Measurements from ENCODE around the gene PROX2.

The PROX2 gene

GRCh38 chr14:74846968-74847665, 28.8 kb downstream of the PROX2 start:
- DNase-seq (ENCODE audit: low read depth): no peak

- peak; percentile 76 for DNase-seq (ENCODE audit: low read depth)
Observed at GRCh38 chr14:74846168-74846567, 29.8 kb downstream of the PROX2 start.

DNA sequence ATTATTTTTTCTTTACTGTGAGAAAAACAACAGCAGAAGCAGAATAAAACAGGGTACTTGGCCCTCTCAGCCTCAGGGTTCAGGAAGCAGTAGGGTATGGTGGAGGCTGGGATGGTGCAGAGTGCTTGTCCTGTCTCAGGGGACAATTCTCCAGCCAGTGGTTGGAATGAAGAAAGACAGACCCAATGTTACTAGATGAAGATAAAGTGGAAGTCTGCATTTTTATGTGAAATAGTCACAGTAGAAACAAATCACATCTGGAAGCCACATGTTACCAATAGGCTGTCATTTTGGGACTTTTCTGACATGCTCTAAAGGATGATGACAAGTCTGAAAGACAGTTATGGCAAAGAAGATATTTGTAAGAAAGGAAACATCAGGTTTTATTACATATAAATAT, 32.3 kb downstream of the PROX2 start:
- peak; percentile 64 for DNase-seq (ENCODE audit: low read depth)

- DNase-seq (ENCODE audit: low read depth): no peak
Observed at GRCh38 chr14:74841230-74842207, 34.4 kb downstream of the PROX2 start.

- DNase-seq (ENCODE audit: low read depth): no peak
Observed at GRCh38 chr14:74840603-74841030, 35.3 kb downstream of the PROX2 start.

GRCh38 chr14:74838166-74838565, 37.8 kb downstream of the PROX2 start:
- DNase-seq (ENCODE audit: low read depth): no peak

DNA sequence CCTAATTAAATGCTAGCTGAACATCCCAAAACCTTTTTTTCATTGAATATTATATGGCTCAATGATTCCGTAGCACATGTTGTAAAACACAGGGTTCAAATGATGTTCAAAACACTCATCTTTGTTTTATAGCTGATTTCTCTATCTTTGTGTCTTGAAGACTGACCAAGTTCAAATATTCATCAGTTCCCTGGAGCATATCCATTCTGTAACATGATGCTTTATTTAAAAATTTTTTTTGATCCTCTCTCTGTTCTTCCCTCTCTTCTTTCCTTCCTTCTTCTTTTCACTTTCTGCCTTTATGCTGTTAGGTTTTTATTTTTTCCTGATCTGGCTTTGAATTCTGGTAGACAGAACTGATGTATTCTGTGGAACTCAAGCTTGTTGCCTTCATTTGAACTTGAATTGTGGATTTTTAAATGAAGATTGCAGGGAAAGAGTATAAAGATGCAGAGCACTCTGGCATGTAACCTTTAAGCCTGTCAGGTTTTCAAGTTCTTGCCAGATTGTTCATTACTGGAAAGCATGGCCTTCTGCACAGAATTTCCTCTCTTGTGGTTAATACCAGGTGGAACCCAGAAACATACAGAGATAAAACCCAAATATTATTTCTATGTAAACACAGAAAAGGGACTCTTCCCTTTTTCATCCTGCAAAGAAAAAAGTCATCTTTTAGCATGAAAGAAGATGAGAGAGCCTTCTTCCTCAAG, 39.5 kb downstream of the PROX2 start:
- DNase-seq (ENCODE audit: low read depth): no peak

DNA sequence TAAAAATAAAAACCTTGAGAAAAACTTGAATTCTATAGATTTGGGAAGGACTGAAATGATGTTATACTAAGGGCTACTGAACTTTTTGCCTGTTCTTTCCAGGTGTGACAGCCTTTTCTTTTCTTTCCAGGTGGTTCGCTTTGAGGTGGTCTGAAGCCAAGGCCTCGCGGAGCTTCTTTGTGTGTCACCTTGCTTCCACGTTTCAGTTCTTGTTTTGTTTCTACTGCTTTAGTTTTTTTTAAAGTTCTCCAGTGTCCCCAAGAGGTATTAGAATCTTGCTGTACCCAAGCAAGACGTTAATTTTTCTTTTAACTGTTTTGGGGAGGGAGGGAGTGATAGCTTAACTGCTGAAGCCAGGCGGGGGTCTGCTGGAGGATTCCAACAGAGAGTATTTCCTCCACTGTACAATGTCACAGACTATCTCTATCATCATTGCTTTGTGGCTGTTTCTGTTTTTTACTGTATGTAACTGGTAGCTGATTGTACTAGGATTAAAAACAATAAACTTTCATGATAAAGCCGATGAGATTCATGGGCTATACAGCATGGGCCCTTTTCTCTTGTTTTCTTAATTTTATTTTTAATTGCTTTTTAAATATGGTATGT, 40.2 kb downstream of the PROX2 start:
- no peak for DNase-seq (ENCODE audit: low read depth)

GRCh38 chr14:74834692-74835392, 41.1 kb downstream of the PROX2 start:
- no peak for DNase-seq (ENCODE audit: low read depth)

DNA sequence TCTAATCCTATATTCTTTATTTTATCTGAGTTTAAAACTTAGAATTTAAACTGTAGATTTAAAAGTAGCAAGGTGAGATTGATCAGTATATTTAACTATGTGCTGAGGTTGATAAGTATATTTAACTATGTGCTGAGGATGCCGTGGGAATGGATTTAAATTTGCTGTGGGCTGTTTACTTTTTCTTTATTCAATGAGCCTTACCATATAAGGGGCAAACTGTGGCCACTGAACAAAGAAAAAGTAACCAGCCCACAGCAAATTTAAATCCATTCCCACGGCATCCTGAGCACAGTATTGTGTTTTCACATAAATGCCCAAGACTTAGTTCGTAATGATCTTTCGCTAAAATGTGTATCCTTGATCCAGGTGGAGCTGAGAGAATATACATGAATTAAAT, 43.1 kb downstream of the PROX2 start:
- DNase-seq (ENCODE audit: low read depth): no peak

DNA sequence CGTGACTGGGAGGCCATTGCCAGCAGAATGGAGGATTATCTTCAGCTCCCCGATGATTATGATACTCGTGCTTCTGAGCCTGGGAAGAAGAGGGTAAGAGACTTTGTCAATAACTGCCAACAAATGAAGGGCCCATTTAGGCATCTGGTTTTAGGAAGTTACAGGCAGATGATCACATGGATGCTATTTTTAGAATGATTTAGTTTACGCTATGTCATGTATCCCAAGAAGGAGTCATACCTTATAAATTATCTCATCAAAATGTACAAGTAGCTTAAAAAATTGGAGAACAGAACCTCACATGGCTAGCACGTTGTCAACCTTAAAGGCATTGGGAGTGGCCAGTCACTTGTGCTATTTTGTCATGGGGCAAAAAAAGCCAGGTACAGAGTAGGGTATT, 46.7 kb downstream of the PROX2 start:
- DNase-seq (ENCODE audit: low read depth): no peak

GRCh38 chr14:74826574-74826973, 49.4 kb downstream of the PROX2 start:
- no peak for DNase-seq (ENCODE audit: low read depth)
